ENCODE data around the gene SAC3D1.

GRCh38 chr11:65021509-65021908 lies 19.5 kb upstream of the SAC3D1 start:
- TF ChIP-seq USF2 (IDR thresholded peaks at IDR 0.05; ENCODE audit: low read length) (no peak), ATF3 (IDR thresholded peaks at IDR 0.05; ENCODE audit: insufficient read depth, low read depth, low read length) (no peak), CTCF (IDR thresholded peaks at IDR 0.05; ENCODE audit: control extremely low read depth in 1 of 3, insufficient read depth in 1 of 3, low read depth in 1 of 3, low read length in 3 of 3) (no peak), TAF1 (IDR thresholded peaks at IDR 0.05; ENCODE audit: low read depth, low read length) (no peak), SIN3A (conservative IDR thresholded peaks at IDR 0.05 in 1 of 2, IDR thresholded peaks at IDR 0.05 in 1 of 2; ENCODE audit: low read depth in 1 of 2, low read length in 2 of 2) (no peak), SP1 (IDR thresholded peaks at IDR 0.05; ENCODE audit: low read depth, low read length) (no peak), ATF2 (IDR thresholded peaks at IDR 0.05; ENCODE audit: low read length) (no peak)
